ENCODE data around the gene LTBR. TPM values are rescaled to one million over a fixed set of nuclear protein-coding genes. Genes with fewer than 3 reads are reported as not detected.

The LTBR gene
- total RNA-seq, 3 donors from 2014 or later: 90.1 to 115 (median 108) TPM

DNA sequence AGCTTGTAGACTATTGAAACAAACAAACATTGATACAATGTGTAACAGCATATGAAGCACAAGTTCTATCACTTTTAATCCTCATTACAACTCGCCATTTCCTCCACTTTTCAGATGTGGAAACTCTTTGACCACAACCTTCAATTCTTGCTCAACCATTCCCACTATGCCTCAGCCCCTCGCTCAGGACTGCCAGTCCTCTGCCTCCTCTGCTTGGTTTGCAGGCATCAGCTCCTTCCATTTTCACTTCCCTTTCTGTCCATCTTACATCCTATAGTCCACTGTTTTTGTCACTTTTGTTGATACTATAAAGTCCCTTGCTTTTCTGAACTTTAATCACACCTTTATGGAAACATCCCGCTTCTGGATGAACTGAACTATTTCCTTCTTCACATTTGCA, 32.6 kb downstream of the LTBR start:
- Histone ChIP-seq H3K36me3 (no peaks in the 10 kb centered on the region), H3K27me3 (no peaks in the 10 kb centered on the region), H3K9me3 (no peaks in the 10 kb centered on the region), H3K27ac (no peak overlapping the region), H3K4me1 (no peaks in the 10 kb centered on the region), H3K4me3 (no peak overlapping the region)
- intact Hi-C loops (cut with DNase I; ENCODE audit: low total_unique reads): no loop called here
- no peak for DNase-seq (ENCODE audit: low spot score in 2 of 2)
- TF ChIP-seq POLR2AphosphoS5 (IDR thresholded peaks at IDR 0.05): no peak
- TF ChIP-seq, protein P1, sequence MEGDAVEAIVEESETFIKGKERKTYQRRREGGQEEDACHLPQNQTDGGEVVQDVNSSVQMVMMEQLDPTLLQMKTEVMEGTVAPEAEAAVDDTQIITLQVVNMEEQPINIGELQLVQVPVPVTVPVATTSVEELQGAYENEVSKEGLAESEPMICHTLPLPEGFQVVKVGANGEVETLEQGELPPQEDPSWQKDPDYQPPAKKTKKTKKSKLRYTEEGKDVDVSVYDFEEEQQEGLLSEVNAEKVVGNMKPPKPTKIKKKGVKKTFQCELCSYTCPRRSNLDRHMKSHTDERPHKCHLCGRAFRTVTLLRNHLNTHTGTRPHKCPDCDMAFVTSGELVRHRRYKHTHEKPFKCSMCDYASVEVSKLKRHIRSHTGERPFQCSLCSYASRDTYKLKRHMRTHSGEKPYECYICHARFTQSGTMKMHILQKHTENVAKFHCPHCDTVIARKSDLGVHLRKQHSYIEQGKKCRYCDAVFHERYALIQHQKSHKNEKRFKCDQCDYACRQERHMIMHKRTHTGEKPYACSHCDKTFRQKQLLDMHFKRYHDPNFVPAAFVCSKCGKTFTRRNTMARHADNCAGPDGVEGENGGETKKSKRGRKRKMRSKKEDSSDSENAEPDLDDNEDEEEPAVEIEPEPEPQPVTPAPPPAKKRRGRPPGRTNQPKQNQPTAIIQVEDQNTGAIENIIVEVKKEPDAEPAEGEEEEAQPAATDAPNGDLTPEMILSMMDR (IDR thresholded peaks at IDR 0.05): no peak
- no peak for TF ChIP-seq POLR2A (IDR thresholded peaks at IDR 0.05)

DNA sequence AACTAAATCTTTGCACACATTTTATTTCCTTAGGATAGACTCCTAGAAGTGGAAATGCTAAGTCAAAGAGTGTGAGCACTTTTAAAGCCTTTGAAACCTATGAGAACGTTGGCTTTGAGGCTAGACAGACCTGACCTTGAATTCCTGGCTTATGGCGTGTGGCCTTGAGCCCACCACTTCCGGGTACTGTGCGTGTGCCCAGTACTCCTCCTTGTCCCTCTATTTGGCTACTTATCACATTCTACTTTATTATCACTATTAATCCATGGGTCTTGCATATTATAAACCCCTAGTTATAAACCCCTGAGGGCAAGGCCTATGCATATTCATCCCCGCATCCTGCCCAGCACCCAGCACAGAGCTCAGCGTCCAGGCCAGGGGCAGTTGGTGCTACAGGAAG, 34.8 kb downstream of the LTBR start:
- H3K27me3 ChIP-seq: no peaks in the 10 kb centered on the region
- H3K36me3 ChIP-seq: no peaks in the 10 kb centered on the region
- no peak for DNase-seq (ENCODE audit: low spot score in 2 of 2)
- peaks cover 0 to 3% of the 10 kb centered on the region in 2 donors for H3K4me1 ChIP-seq
- H3K27ac ChIP-seq: no peak overlapping the region
- TF ChIP-seq POLR2AphosphoS5 (IDR thresholded peaks at IDR 0.05) (no peak), POLR2A (IDR thresholded peaks at IDR 0.05) (no peak)
- TF ChIP-seq, protein P1 (IDR thresholded peaks at IDR 0.05): no peak
- no peak overlapping the region for H3K4me3 ChIP-seq
- intact Hi-C loops (cut with DNase I; ENCODE audit: low total_unique reads): no loop called here
- no peaks in the 10 kb centered on the region for H3K9me3 ChIP-seq

DNA sequence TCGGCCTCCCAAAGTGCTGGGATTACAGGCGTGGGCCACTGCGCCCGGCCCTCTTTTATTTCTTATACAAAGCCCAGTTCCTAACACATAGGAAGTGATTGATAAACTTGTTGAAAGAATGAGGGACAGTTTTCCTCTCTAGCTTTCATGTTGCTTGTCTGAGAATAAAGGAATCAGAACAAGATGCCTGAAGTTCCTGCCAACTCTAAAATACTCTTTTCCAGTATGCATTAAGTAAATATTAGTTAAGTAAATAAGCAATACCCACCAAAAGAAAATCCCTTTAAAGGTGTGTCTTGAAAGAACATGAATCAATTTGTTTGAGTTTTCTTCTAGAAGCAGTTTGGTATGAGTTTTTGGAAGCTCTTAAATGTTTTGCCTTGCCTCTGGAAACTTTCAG, 36.4 kb downstream of the LTBR start:
- DNase-seq (ENCODE audit: low spot score in 2 of 2): no peak
- no peaks in the 10 kb centered on the region for H3K27me3 ChIP-seq
- H3K4me3 ChIP-seq: no peak overlapping the region
- H3K4me1 ChIP-seq: peaks cover 0 to 4% of the 10 kb centered on the region in 2 donors
- intact Hi-C loops (cut with DNase I; ENCODE audit: low total_unique reads): loop anchor here (10.0 kb wide), 1 partner anchor 114 kb away; the partner anchor contains the start of gene GAPDH
- TF ChIP-seq POLR2A (IDR thresholded peaks at IDR 0.05) (no peak), POLR2AphosphoS5 (IDR thresholded peaks at IDR 0.05) (no peak)
- TF ChIP-seq, protein P1 (IDR thresholded peaks at IDR 0.05): no peak
- H3K27ac ChIP-seq: no peak overlapping the region
- no peaks in the 10 kb centered on the region for H3K9me3 ChIP-seq
- no peaks in the 10 kb centered on the region for H3K36me3 ChIP-seq

DNA sequence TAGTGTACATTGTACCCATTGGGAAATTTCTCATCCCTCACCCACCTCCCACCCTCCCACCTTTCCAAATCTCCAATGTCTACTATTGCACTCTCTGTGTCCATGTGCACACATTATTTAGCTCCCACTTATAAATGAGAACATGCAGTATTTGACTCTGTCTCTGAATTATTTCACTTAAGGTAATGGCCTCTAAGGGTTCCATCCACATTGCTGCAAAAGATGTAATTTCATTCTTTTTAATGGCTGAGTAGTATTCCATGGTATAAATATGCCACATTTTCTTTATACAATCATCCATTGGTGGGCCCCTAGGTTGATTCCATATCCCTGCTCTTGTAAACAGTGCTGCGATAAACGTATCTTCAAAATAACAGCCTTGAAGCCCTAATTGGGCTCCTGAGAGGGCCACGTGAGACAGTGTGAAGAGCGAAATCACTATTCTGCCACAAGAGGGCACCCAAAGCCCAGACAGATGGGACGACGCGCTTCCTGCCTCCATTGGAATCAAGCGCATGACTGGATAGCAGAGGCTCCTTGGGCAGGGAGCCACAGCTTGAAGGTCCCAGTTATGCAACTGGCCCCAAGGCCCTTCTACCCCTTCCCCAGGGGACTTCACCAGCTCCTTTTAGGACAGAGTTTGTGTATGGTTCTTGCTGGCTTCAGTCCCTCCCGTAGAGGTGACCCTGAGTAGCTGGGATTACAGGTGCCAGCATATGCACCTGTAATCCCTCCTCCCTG, 39.5 kb downstream of the LTBR start:
- peak; percentile 73 to 76 for DNase-seq (ENCODE audit: low spot score in 2 of 2)
- Histone ChIP-seq H3K36me3 (no peaks in the 10 kb centered on the region), H3K4me3 (no peak overlapping the region), H3K27me3 (no peaks in the 10 kb centered on the region), H3K9me3 (no peaks in the 10 kb centered on the region), H3K27ac (no peak overlapping the region), H3K4me1 (peaks cover 0 to 4% of the 10 kb centered on the region in 2 donors)
- intact Hi-C loops (cut with DNase I; ENCODE audit: low total_unique reads): loop anchor here (10.0 kb wide), 1 partner anchor 111 kb away; the partner anchor contains the start of gene GAPDH
- TF ChIP-seq POLR2A (IDR thresholded peaks at IDR 0.05) (no peak), POLR2AphosphoS5 (IDR thresholded peaks at IDR 0.05) (peak; percentile 76 to 88 (median 84))
- TF ChIP-seq, protein P1 (IDR thresholded peaks at IDR 0.05): peak; percentile 74 to 91 (median 91)

DNA sequence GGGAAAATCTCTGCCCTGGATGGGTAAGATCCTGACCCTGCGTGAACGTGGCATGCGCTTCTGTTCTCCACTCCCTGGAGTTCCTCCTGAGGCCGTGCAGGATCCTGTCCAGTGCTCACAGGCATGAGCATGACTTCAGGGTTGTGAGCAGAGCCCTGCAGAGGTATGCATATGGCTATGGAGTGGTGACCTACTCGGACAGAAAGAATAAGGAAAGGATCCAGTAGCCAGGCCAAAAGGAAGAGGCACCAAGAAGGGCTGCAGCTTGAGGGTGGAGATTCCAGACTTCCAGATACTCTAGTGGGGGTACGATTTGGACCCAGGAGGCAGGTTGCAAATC, 40.0 kb downstream of the LTBR start:
- DNase-seq (ENCODE audit: low spot score in 2 of 2): no peak
- no peak overlapping the region for H3K27ac ChIP-seq
- intact Hi-C loops (cut with DNase I; ENCODE audit: low total_unique reads): loop anchor here (10.0 kb wide), 1 partner anchor 111 kb away; the partner anchor contains the start of gene GAPDH
- H3K9me3 ChIP-seq: no peaks in the 10 kb centered on the region
- H3K36me3 ChIP-seq: no peaks in the 10 kb centered on the region
- TF ChIP-seq POLR2A (IDR thresholded peaks at IDR 0.05) (no peak), POLR2AphosphoS5 (IDR thresholded peaks at IDR 0.05) (no peak)
- TF ChIP-seq, protein P1 (IDR thresholded peaks at IDR 0.05): no peak
- no peak overlapping the region for H3K4me3 ChIP-seq
- peaks cover 0 to 4% of the 10 kb centered on the region in 2 donors for H3K4me1 ChIP-seq
- H3K27me3 ChIP-seq: no peaks in the 10 kb centered on the region
